Middle frontal gyrus (tissue), 1 donor: Measurements from ENCODE around the gene GADL1.
A peak's percentile ranks its signal among the peaks of the same experiment; 100 is the strongest.

Source experiments
- DNase-seq: peaks from one replicate; pipeline ENCODE4 v3.0.0-alpha.2; 2015; ENCODE audit warnings: low spot score; ENCODE audit errors: extremely low spot score

GADL1 gene

GRCh38 chr3:30811151-30811795, 83.2 kb downstream of the GADL1 start:
- DNase-seq = no peak

- no peak for DNase-seq
Measured at GRCh38 chr3:30810625-30811024, 83.8 kb downstream of the GADL1 start.

GRCh38 chr3:30805695-30806094, 88.8 kb downstream of the GADL1 start:
- DNase-seq = no peak

- DNase-seq = no peak
Measured at GRCh38 chr3:30804984-30805383, 89.5 kb downstream of the GADL1 start.

GRCh38 chr3:30795176-30795575, 99.3 kb downstream of the GADL1 start:
- no peak for DNase-seq

GRCh38 chr3:30793740-30794139, 100.7 kb downstream of the GADL1 start:
- DNase-seq = no peak

GRCh38 chr3:30790150-30790549, 104.3 kb downstream of the GADL1 start:
- no peak for DNase-seq

- no peak for DNase-seq
Measured at GRCh38 chr3:30786365-30786764, 108.1 kb downstream of the GADL1 start.

GRCh38 chr3:30779686-30780287, 114.7 kb downstream of the GADL1 start:
- no peak for DNase-seq

GRCh38 chr3:30778933-30779332, 115.5 kb downstream of the GADL1 start:
- DNase-seq = no peak

- DNase-seq = no peak
Measured at GRCh38 chr3:30777426-30778113, 116.9 kb downstream of the GADL1 start.

GRCh38 chr3:30776186-30776815, 118.2 kb downstream of the GADL1 start:
- no peak for DNase-seq

GRCh38 chr3:30775040-30775439, 119.4 kb downstream of the GADL1 start:
- no peak for DNase-seq

- no peak for DNase-seq
Measured at GRCh38 chr3:30774062-30774461, 120.4 kb downstream of the GADL1 start.

GRCh38 chr3:30770387-30770786, 124.1 kb downstream of the GADL1 start:
- no peak for DNase-seq

- peak; percentile 46 for DNase-seq
Measured at GRCh38 chr3:30768703-30769550, 125.5 kb downstream of the GADL1 start.

- DNase-seq = no peak
Measured at GRCh38 chr3:30768046-30768445, 126.4 kb downstream of the GADL1 start.

- no peak for DNase-seq
Measured at GRCh38 chr3:30766522-30766921, 127.9 kb downstream of the GADL1 start.

GRCh38 chr3:30764891-30765290, 129.6 kb downstream of the GADL1 start:
- DNase-seq = no peak

GRCh38 chr3:30764281-30764680, 130.2 kb downstream of the GADL1 start:
- DNase-seq = no peak

- no peak for DNase-seq
Measured at GRCh38 chr3:30761374-30761773, 133.1 kb downstream of the GADL1 start.
